ENCODE results near the gene MAPK13.
A peak's percentile ranks its signal among the peaks of the same experiment; 100 is the strongest.
"Not testable (repeated sequence)": the region's sequence is repeated elsewhere in the genome, so short reads cannot be mapped to it uniquely, and the experiment has no call there.

MAPK13 gene

GRCh38 chr6:36129941-36130666, at the start of gene MAPK13:
Gene MAPK13 (plus strand): TSS chr6:36130513. CDS start chr6:36130583, 70 bp downstream.
- Histone ChIP-seq H3K9ac (ENCODE audit: low read length) (peak within 1 kb of the TSS; percentile 84), H3K4me3 (ENCODE audit: low read length) (peak within 1 kb of the TSS; percentile 78), H3K36me3 (ENCODE audit: control insufficient read depth, insufficient read depth, low read length, severe bottlenecking) (no peaks in the 10 kb centered on the region), H3K4me1 (ENCODE audit: control insufficient read depth, insufficient read depth, low read length) (peaks cover 39% of the 10 kb centered on the region), H3K9me3 (ENCODE audit: control insufficient read depth, low read length) (no peaks in the 10 kb centered on the region), H3K27me3 (replicated peaks; ENCODE audit: control insufficient read depth, insufficient read depth, low read length) (no peaks in the 10 kb centered on the region)
- peak; percentile 28 for DNase-seq (ENCODE audit: low read depth)

GRCh38 chr6:36082318-36082717, 48.0 kb upstream of the MAPK13 start:
- no peaks in the 10 kb centered on the region for H3K4me1 ChIP-seq (ENCODE audit: control insufficient read depth, insufficient read depth, low read length)
- peaks cover 86% of the 10 kb centered on the region for H3K36me3 ChIP-seq (ENCODE audit: control insufficient read depth, insufficient read depth, low read length, severe bottlenecking)
- no peak for DNase-seq (ENCODE audit: low read depth)
- H3K9me3 ChIP-seq (ENCODE audit: control insufficient read depth, low read length), result no peaks in the 10 kb centered on the region
- H3K9ac ChIP-seq (ENCODE audit: low read length), result no peak overlapping the region
- no peaks in the 10 kb centered on the region for H3K27me3 ChIP-seq (replicated peaks; ENCODE audit: control insufficient read depth, insufficient read depth, low read length)
- no peak overlapping the region for H3K4me3 ChIP-seq (ENCODE audit: low read length)

- Histone ChIP-seq H3K4me3 (ENCODE audit: low read length) (no peak overlapping the region), H3K36me3 (ENCODE audit: control insufficient read depth, insufficient read depth, low read length, severe bottlenecking) (peaks cover 75% of the 10 kb centered on the region), H3K27me3 (replicated peaks; ENCODE audit: control insufficient read depth, insufficient read depth, low read length) (no peaks in the 10 kb centered on the region), H3K9ac (ENCODE audit: low read length) (no peak overlapping the region), H3K9me3 (ENCODE audit: control insufficient read depth, low read length) (no peaks in the 10 kb centered on the region), H3K4me1 (ENCODE audit: control insufficient read depth, insufficient read depth, low read length) (no peaks in the 10 kb centered on the region)
- DNase-seq (ENCODE audit: low read depth), result no peak
Observed at GRCh38 chr6:36083446-36083845, 46.9 kb upstream of the MAPK13 start.

GRCh38 chr6:36088204-36088603, 42.1 kb upstream of the MAPK13 start:
- H3K36me3 ChIP-seq (ENCODE audit: control insufficient read depth, insufficient read depth, low read length, severe bottlenecking), result peaks cover 50% of the 10 kb centered on the region
- H3K9me3 ChIP-seq (ENCODE audit: control insufficient read depth, low read length); H3K9ac ChIP-seq (ENCODE audit: low read length); DNase-seq (ENCODE audit: low read depth); H3K4me3 ChIP-seq (ENCODE audit: low read length); H3K4me1 ChIP-seq (ENCODE audit: control insufficient read depth, insufficient read depth, low read length); H3K27me3 ChIP-seq (replicated peaks; ENCODE audit: control insufficient read depth, insufficient read depth, low read length): not testable (repeated sequence)

GRCh38 chr6:36089048-36089447, 41.3 kb upstream of the MAPK13 start:
- H3K9ac ChIP-seq (ENCODE audit: low read length), result no peak overlapping the region
- no peaks in the 10 kb centered on the region for H3K9me3 ChIP-seq (ENCODE audit: control insufficient read depth, low read length)
- peaks cover 42% of the 10 kb centered on the region for H3K36me3 ChIP-seq (ENCODE audit: control insufficient read depth, insufficient read depth, low read length, severe bottlenecking)
- no peak overlapping the region for H3K4me3 ChIP-seq (ENCODE audit: low read length)
- no peaks in the 10 kb centered on the region for H3K27me3 ChIP-seq (replicated peaks; ENCODE audit: control insufficient read depth, insufficient read depth, low read length)
- H3K4me1 ChIP-seq (ENCODE audit: control insufficient read depth, insufficient read depth, low read length), result peaks cover 3% of the 10 kb centered on the region
- no peak for DNase-seq (ENCODE audit: low read depth)

GRCh38 chr6:36094238-36094637, 36.1 kb upstream of the MAPK13 start:
- H3K4me1 ChIP-seq (ENCODE audit: control insufficient read depth, insufficient read depth, low read length), result peaks cover 19% of the 10 kb centered on the region
- peaks cover 42% of the 10 kb centered on the region for H3K36me3 ChIP-seq (ENCODE audit: control insufficient read depth, insufficient read depth, low read length, severe bottlenecking)
- H3K27me3 ChIP-seq (replicated peaks; ENCODE audit: control insufficient read depth, insufficient read depth, low read length), result no peaks in the 10 kb centered on the region
- no peaks in the 10 kb centered on the region for H3K9me3 ChIP-seq (ENCODE audit: control insufficient read depth, low read length)
- H3K4me3 ChIP-seq (ENCODE audit: low read length), result no peak overlapping the region
- no peak for DNase-seq (ENCODE audit: low read depth)
- H3K9ac ChIP-seq (ENCODE audit: low read length), result no peak overlapping the region

- H3K36me3 ChIP-seq (ENCODE audit: control insufficient read depth, insufficient read depth, low read length, severe bottlenecking), result peaks cover 42% of the 10 kb centered on the region
- H3K9ac ChIP-seq (ENCODE audit: low read length), result peak overlapping the region; percentile 52
- no peak overlapping the region for H3K4me3 ChIP-seq (ENCODE audit: low read length)
- H3K27me3 ChIP-seq (replicated peaks; ENCODE audit: control insufficient read depth, insufficient read depth, low read length), result no peaks in the 10 kb centered on the region
- H3K4me1 ChIP-seq (ENCODE audit: control insufficient read depth, insufficient read depth, low read length), result peaks cover 22% of the 10 kb centered on the region
- peak; percentile 90 for DNase-seq (ENCODE audit: low read depth)
- no peaks in the 10 kb centered on the region for H3K9me3 ChIP-seq (ENCODE audit: control insufficient read depth, low read length)
Observed at GRCh38 chr6:36094753-36095496, 35.4 kb upstream of the MAPK13 start.

- Histone ChIP-seq H3K4me3 (ENCODE audit: low read length) (no peak overlapping the region), H3K27me3 (replicated peaks; ENCODE audit: control insufficient read depth, insufficient read depth, low read length) (no peaks in the 10 kb centered on the region), H3K4me1 (ENCODE audit: control insufficient read depth, insufficient read depth, low read length) (peaks cover 22% of the 10 kb centered on the region), H3K9me3 (ENCODE audit: control insufficient read depth, low read length) (no peaks in the 10 kb centered on the region), H3K36me3 (ENCODE audit: control insufficient read depth, insufficient read depth, low read length, severe bottlenecking) (peaks cover 47% of the 10 kb centered on the region), H3K9ac (ENCODE audit: low read length) (no peak overlapping the region)
- no peak for DNase-seq (ENCODE audit: low read depth)
Observed at GRCh38 chr6:36095497-36096391, 34.6 kb upstream of the MAPK13 start.

GRCh38 chr6:36098253-36098919, 31.9 kb upstream of the MAPK13 start:
- Histone ChIP-seq H3K27me3 (replicated peaks; ENCODE audit: control insufficient read depth, insufficient read depth, low read length) (no peaks in the 10 kb centered on the region), H3K4me3 (ENCODE audit: low read length) (no peak overlapping the region), H3K9me3 (ENCODE audit: control insufficient read depth, low read length) (no peaks in the 10 kb centered on the region), H3K9ac (ENCODE audit: low read length) (peak overlapping the region; percentile 5), H3K36me3 (ENCODE audit: control insufficient read depth, insufficient read depth, low read length, severe bottlenecking) (peaks cover 48% of the 10 kb centered on the region), H3K4me1 (ENCODE audit: control insufficient read depth, insufficient read depth, low read length) (peaks cover 22% of the 10 kb centered on the region)
- no peak for DNase-seq (ENCODE audit: low read depth)

GRCh38 chr6:36098920-36099647, 31.2 kb upstream of the MAPK13 start:
- DNase-seq (ENCODE audit: low read depth), result no peak
- H3K4me3 ChIP-seq (ENCODE audit: low read length), result no peak overlapping the region
- H3K9ac ChIP-seq (ENCODE audit: low read length), result peak overlapping the region; percentile 5
- H3K36me3 ChIP-seq (ENCODE audit: control insufficient read depth, insufficient read depth, low read length, severe bottlenecking), result peaks cover 55% of the 10 kb centered on the region
- H3K27me3 ChIP-seq (replicated peaks; ENCODE audit: control insufficient read depth, insufficient read depth, low read length), result no peaks in the 10 kb centered on the region
- H3K4me1 ChIP-seq (ENCODE audit: control insufficient read depth, insufficient read depth, low read length), result peaks cover 19% of the 10 kb centered on the region
- no peaks in the 10 kb centered on the region for H3K9me3 ChIP-seq (ENCODE audit: control insufficient read depth, low read length)
